ENCODE data around the gene SSPN.
"Not testable (repeated sequence)": the region's sequence is repeated elsewhere in the genome, so short reads cannot be mapped to it uniquely, and the experiment has no call there.

Gene SSPN

DNA sequence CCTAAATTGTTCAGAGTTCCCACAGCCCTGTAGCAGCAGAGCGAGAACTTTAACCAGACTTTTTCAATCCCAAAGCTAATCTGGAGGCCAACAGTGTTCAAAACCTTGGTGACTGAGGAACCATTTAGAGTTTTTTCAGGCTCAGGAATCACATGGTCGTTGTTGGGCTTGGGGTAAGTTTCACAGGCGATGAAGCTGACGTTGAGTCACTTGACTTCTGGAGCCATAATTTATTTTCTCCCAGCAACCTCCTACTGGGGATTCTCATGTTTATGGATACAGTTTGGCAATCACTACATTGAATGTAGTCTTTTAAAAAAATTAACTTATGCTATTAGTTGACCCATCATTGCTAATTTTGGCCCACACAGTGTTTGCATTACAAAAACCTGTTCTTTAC lies 34.5 kb downstream of the SSPN start:
- no peak for DNase-seq (ENCODE audit: low spot score)

DNA sequence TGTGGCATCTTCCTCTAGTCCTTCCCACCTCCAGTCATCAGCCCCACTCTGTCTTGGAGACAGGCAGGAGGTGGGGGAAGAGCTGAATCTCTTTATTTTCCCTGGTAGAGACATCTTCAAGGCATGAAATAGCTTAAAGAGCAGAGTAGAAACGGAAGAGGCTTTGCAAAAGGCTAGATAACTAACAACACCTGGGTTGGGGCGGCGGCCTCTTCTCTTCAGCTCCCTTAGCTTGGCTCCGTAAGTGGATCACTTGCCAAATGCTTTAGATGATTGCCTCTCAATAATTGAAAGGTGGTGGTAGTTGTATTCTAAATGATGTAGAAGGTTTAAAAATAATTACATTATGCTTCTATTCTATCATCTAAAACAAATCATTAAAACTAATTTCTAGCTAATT lies 36.1 kb downstream of the SSPN start:
- DNase-seq (ENCODE audit: low spot score), result no peak

DNA sequence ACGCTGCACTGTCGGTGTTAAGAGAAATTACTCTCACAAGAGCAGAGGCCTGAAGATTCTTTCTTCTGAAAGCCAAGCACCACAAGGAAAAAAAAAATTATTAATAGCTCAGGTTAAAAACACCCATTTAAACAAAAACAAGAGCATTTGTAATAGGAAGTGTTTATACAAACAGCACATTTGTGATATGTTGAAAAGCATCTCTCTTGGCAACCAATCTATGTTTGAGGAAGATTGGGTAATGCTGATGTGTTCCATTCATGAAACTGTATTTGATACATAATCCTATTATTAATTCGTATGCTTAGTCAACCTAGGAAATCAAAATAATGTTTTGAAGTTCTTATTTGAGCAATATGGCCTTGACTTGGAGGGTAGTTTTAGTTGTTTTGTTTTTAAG lies 36.5 kb downstream of the SSPN start:
- no peak for DNase-seq (ENCODE audit: low spot score)

DNA sequence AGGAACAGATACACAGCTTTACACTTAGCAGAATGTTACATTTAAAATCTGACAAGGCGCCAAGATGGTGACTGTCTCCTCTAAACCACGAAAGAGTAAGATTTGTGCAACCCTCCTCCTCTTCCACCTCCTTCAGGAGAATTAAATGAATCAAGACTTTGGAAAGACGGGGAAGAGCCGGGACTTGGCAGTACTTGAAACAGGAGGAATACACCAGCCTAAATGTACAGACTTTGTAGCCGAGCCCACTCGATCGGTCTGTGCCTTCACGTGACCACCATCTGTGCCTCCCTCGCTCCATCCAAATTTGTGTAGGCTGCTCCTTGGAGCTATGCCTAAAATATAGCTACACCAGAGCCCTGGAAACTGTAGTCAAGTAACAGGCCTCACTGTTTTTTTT lies 38.3 kb downstream of the SSPN start:
- DNase-seq (ENCODE audit: low spot score), result no peak

DNA sequence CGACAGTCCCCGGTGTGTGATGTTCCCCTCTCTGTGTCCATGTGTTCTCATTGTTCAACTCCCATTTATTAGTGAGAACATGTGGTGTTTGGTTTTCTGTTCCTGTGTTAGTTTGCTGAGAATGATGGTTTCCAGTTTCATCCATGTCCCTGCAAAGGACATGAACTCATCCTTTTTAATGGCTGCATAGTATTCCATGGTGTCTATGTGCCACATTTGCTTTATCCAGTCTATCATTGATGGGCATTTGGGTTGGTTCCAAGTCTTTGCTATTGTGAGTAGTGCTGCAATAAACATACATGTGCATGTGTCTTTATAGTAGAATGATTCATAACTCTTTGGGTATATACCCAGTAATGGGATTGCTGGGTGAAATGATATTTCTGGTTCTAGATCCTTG lies 40.1 kb downstream of the SSPN start:
- not testable (repeated sequence) for DNase-seq (ENCODE audit: low spot score)

DNA sequence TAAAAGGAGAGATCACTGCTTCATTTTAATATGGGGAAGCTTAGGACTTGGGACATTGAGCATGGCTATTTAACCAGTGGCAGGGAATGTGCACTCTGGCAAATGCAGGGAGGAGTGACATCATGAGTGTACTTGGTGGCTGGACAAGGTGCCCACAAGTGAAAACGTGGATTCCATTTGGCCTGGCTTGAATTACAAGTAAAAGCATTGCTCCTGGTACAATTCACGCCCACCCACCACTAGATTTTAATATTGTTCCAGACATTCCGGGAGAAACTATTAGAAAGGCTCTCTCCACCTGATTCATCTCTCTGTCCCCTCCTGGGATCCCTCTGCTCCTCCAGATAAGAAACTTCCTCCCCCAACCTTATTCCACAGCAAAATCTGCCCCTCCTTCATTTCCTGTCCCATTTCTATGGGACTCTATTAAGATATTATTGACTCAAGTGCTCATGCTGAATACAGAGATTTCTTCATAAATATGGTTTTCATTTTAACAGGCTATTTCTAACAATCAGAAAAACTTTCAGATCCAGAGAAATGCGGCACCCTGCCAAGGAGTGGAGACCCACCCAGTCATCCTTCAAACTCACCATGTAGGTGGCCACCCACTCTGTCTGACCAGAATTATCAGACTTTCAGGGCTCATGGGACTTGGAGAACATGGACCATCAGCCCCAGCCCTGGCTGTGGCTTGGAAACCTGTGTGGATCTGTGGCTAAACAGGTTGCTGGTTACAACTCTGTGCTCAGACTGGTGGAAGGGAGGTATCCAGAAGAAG lies 43.2 kb downstream of the SSPN start:
- DNase-seq (ENCODE audit: low spot score), result no peak

DNA sequence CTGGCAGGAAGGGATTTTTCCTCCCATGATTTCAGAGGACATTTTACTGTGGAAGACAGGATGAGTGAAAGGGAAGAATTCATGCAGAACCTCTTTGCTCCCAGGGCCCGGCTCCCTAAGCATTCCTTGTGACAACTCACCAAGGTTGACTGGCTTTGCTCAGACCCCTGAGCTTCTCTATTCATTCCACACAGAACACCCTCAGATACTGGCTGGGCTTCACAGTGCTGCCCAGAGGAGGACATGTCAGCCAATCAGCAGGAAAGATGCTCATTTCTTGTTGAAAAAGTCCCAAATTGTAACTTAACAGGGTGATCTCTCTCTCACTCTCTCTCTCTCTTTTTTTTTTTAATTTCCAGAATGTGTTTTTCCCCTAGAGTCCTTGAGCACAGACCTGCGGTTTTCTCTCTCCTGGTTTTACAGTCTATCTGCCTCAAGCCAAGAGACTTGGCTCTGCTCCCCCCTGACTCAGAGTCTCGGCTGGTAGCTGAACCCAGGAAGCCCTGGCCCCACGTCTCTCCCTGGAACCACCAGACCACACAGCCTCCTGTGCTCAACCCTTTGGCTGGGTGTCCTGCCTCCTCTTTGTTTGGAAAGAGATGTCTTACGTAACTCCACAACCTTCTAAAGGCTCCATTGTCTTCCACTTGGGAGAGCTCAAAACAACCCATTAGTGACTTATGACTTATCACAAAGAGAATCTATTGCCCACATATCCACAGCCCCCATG lies 43.9 kb downstream of the SSPN start:
- peak; percentile 90 for DNase-seq (ENCODE audit: low spot score)

DNA sequence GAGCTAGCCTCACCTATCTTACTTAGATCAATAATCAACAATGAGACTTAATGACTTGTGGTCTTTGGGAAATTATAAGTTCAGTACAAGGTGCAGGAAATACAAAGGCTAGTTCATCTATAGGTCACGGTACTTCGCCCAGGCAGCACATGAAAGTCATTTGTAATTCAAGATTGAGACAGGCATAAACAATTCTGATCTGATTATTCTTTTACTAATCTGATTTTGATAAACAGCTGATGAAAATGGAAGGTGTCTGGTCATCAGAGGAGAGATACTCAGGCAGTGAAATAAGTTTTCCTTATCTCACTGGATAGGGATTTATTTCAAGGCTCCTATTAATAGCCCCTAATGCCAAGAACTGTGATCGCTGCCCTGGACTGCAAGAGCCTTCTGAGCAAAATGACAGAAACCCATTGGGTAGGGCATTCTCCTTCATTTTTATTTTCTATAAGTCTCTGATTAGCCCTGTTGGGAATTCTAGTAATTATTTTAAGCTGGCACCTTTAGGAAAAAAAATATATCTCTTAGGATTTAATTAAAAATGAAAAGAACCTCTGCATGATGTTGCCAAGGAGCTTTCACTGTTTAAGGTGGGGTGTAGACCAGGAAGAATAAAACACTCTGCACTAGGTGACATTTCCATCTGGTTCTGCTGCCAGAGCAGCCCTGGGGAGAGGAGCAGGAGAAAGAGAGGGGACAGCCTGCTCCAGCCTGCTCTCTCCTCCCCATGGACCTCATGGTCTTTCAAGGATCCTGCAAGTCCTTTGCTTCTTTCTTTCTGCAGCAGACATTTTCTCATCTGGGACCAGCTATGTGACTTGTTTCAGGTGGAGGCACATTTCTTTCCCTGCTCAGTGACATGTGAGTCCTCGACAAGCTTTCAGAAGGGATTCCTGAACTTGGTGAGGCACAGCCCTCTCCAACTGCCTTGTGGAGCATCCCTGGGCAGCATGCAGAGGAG lies 44.8 kb downstream of the SSPN start:
- DNase-seq (ENCODE audit: low spot score), result no peak

DNA sequence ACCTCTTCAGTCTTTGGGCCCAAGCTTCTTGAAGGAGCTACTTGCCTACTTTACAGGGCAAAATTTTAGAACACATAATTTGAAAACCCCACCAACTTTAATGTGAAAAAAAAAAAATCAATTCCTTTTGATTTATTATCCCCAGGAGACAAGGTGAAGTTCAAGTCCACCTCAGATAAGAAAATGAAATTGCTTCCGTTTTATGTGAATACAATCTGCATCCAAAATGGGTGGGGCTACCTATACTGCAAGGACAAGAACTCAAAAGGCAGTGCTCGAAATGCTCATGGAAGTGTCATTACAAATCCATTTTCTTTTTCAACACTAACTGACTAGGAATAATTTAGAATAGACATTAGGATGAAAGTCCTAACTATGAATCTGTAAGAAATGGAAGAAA lies 45.7 kb downstream of the SSPN start:
- no peak for DNase-seq (ENCODE audit: low spot score)

DNA sequence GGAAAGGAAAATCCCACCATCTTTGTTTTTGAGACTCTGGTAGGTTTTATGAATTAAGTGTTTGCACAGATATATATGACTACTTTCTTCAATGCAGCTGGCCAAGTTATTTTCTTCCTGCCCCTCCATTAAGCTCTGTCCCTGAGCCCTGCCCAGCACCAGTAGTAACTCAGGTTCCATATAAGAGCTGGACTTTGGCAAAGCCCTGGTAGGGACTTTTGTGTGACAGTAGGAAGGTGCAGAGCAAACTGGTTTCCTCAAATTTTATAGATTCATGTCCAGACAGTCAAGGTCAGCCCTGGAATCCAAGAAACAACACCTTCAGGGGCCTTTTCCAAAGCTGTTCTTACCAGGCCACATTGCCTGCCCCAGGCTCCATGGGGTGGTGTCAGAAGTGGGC lies 47.3 kb downstream of the SSPN start:
- DNase-seq (ENCODE audit: low spot score), result no peak

DNA sequence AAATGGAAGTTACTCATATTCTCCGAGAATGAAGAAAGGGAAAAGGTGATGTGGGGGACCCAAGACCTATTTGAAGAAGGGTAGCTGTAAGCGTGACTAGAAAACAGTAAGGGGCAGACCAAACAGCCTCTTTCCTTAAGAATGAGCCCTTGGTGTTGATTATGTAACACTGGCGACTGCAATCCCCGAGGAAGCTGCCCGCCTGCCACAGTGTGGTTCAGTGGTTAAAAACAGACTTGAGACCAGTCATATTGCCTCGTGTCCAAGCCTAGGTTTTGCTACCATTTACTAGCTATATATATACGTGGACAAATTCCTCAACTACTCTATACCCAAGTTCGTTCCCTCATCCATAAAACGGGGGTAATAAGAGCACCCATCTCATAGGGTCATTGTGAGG lies 49.1 kb downstream of the SSPN start:
- no peak for DNase-seq (ENCODE audit: low spot score)

DNA sequence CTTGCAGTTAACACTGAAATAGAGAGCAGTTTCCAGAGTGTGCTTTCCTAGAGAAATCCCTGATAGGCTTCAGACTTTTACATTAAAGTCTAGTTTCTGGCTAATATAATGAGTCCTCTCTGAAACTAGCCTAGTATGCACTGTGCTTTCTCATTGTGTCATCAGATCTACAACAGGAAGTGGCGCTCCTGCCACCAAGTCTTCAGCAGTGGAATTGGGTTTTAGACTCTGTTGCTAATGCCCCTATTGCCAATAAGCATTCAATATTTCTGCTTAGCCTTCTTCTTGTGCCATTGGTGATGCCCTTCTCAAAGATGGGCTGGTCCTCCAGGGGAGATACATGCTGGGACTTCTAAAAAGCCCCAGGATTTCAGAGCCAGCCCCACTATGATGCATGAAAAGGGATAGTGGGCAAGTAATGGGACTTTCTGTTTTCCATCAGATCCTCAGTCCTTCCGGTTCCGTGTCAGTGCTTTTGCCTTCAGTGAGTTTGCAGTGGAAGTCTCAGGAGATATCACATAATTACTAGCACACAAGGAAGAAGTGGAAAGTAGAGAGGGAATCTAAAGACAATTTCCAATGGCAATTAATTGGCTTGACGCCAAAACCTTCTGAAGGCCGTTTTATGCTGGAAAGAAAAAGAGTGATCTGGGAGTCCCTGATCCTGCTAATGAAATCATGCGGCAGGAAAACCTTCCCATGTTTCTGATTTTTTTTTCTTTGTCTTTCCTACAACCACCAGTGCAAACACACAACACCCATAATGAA lies 50.0 kb downstream of the SSPN start:
- peak; percentile 33 for DNase-seq (ENCODE audit: low spot score)

DNA sequence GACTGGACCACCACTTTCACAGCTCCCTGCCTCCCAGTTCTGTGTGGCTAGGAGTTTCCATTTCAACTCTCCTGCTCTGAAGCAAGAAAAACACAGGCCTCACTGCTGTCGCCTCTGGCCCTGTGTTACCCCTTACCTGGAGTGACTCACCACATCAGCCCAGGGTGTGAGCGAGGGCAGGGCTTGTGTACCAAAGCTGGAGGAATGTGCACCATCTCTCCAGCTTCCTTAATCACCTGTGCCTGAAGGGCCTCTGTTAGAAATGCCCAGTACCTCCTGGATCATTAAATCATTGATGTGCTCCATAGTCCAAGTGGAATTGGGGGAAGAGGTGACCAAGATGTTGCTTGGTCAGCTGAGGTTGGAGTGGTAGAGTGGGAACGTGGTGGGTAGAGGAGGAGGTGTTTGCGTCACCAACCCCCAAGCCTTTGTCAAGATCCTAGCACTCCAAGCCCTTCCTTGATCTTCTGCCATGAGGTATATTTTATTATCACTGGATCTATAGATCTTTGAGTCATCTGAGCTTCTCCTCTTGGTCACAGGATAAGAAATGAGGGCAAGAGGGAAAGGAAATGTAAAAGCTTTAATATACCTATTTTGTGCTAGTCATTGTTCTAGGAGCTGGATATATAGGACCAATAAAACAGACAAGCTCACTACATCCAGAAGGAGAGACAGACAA lies 51.3 kb downstream of the SSPN start:
- DNase-seq (ENCODE audit: low spot score), result peak; percentile 93

DNA sequence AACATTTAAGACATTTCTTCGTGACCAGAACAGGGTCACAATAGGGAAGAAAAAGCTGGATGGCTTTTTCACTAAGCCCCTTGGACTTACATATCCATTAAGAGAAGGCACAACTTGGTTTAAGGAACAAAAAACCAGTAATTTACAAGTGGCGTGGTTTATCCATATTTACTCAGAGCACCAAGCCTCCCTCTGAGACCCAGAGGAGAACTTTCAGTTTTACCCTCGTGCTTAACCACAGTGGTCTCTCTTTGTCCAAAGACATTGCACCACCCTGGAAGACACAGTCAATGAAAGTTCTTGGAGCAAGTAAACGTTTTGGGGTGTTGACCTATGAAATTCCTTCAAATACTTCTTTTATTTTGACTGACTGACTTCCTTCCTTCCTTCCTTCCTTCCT lies 52.5 kb downstream of the SSPN start:
- no peak for DNase-seq (ENCODE audit: low spot score)

DNA sequence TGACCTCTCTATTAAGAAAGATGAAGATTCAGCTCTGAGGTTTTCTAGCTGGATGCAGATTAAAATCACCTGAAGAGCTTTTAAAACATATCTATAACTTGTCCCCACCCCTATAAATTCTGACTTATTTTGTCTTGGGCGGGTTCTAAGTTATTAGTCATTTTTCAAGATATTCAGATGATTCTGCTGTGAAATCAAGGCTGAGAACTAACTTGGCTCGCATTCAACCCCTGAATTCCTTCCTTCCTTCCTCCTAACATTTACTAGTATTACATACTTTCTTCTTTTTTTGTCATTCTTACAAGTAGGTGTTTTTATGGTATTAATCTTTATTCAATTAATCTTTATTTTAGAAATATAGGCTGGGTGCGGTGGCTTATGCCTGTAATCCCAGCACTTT lies 55.4 kb downstream of the SSPN start:
- no peak for DNase-seq (ENCODE audit: low spot score)

DNA sequence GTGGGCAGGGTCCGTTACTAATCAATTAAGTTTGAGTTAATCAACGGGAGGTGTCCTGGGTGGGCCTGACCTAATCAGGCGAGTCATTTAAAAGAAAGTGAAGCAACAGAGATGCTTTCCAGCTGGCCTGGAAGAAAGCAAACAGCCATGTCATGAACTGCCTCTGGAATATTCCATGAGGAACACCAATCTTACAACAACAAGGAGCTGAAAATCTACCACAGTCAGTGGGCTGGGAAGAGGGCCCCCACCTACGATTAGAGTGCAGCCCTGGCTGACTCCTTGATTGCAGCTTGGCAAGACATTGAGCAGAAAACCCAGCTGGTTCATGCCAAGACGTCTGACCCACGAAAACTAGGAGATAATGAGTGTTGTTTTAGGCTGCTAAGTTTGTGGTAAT lies 56.2 kb downstream of the SSPN start:
- DNase-seq (ENCODE audit: low spot score), result no peak

DNA sequence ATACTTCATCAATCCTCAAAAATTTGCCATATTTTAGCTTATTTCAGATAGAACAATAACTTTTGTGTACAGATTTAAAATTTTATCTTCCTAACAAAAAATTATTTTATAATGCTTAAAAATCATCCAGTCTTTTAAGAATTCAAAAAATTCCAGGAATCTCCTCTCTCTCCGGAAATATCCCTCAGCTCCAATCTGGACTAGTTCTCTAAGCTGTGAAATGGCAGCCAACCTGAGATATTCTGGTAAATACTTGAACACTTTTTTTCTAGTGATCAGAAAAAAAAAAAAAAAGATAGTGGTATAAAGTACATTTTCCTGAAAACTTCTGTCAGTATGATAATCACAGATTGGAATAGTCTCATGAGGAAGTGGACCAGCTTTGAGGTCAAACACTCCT lies 57.6 kb downstream of the SSPN start:
- no peak for DNase-seq (ENCODE audit: low spot score)

DNA sequence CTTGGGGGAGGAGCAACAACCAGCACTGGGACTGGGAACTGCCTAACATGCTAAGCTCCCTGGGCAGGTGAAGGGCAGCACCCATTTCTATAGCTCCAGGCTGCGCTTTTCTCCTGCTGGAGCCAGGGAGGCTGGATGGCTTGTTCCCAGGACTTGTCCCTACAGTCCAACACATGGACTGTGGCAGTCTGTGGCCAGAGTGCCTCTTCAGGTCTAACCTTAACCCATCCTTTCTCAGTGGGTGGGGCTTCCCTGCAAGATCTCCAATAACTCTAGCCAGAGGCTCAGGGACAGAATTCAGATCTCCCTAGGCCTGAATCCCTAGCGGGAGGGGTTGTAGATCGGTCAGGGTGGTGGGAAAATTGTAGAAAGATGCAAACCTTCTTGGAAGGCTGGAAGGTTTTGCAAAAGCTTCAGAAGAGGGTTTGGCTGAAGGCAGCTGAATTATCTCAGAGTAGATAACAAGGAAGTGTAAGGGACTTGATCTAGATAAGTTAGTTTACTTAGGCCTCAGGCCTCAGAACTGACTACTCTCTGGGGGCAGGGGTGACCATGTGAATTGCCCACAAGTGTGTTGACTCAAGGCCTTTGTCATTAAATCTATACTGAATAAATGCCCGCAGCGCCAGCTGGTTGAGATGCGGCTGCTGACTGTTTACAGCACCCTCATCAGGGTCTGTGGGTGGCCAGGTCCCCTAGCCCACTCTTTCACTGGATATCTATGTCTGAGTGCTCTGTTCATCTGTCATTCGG lies 60.7 kb downstream of the SSPN start:
- DNase-seq (ENCODE audit: low spot score), result no peak

DNA sequence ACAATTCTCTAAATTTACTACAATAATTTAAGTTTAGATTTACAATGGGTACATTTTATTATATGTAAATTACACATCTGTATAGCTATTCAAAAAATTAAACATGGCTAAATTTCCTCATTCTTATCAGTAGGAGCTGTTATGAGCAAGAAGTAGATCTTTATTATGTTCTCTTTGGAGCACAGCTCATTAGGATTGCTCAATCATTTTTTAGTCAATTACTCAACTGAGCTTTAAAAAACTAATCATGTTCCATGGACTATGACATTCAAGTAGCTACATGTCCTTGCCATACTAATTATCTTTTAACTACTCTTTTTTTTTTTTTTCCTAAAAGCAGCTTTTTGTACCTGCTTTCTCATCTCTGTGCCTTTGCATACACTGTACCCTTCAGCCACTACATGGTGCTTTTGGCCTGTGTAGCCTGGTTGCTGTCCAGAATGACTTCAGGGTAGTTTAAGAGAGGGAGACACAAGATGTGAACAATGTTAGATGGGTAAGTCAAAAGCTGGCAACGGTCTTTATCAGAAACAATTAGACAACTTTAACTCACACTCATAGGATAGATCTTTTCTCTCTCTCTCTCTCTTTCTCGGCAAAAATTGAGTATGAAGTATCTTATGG lies 69.0 kb downstream of the SSPN start:
- no peak for DNase-seq (ENCODE audit: low spot score)

DNA sequence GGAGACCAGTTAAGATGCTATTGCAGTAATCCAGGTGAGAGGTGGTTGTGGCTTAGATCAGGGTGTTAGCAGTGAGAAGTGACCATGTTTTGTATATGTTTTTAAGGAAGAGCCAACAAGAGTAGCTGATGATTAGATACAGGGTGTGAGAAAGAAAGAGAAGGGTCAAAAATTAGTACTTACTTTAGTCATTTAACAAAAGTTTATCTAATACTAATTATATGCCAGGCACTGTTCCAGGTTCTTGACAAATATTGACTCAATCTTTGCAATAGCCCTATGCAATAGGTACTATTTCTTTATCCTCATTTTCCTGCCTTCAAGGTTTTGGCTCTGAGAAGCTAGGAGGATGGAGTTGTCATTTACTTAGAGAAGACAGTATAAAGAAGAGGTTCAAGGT lies 70.2 kb downstream of the SSPN start:
- DNase-seq (ENCODE audit: low spot score), result no peak
